ENCODE results near the gene SOS1.
"Not testable (repeated sequence)": the region's sequence is repeated elsewhere in the genome, so short reads cannot be mapped to it uniquely, and the experiment has no call there.

SOS1 gene

DNA sequence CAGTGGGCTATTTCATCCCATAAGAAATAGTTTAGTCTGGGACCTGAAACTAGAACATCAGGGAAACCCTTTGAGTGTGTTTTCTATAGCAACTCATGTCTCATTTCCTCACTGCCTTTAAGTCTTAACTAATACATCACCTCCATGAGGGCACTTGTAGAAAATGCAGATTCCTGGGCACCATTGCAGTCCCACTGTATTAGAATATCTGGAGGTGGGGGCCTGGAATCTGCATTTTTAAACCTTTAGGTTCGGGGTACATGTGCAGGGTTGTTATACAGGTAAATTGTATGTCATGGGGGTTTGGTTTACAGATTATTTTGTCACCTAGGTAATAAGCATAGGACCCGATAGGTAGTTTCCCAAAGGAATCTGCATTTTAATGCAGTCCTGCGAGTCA, 143.8 kb downstream of the SOS1 start:
- DNase-seq (ENCODE audit: low spot score) (no peak), FAIRE-seq (no peak)

DNA sequence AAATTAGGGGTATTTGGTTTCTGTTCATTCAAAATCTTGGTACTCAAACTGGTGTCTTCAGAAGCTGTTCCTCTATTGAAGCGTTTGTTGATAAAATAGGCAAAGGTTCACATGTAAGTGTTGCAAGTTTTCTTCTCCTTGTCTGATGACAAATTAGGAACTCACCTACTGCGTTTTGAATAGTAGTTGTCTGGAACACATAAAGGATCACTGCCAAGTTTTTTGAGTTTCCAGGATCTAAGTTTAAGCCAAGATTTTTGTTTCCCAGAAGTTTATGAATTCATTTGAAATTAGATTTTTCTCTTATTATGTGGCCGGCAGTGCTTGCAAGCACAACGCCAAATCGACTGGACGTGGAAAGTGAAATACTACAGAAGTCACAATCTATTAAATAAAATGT, 145.8 kb downstream of the SOS1 start:
- DNase-seq (ENCODE audit: low spot score): no peak

DNA sequence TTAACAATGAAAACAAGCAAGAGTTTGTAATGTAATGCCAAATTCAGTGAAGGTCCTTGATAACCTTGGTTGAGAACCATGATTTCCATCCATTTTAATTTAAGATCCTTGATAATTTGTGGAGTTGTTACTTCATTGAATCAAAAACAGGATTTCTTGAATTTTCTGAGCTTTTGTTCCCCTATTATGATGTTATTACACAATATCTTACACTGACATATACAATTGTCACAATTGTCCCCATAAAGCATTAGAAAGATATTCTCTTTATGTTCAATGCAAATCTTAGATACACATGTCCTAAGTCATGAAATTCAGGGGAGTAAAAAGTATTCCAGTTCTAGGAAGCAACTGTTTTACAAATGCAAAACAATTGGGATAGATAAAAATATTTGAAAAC, 147.6 kb downstream of the SOS1 start:
- FAIRE-seq (no peak), DNase-seq (ENCODE audit: low spot score) (no peak)

More for the DNA sequence above, 145.8 kb downstream of the SOS1 start:
- no peak for FAIRE-seq

DNA sequence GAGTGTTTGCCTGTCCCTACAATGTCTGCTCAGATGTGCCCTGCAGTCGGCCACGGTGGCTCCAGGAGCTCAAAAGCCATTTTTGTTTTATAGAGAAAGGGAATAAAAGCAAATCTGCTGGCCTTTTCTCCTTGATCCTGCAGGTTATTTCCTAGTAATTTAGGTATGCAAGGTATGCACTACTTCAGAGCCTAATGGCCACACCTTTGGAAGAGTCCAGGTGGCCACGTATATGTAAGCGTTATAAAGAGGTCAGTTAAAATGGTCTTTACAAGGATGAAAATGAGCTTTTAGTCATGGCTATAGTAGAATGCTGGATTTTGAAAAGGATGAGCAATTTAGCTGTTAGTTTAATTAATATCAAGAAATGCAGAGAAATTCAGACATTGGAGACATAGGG, 149.5 kb downstream of the SOS1 start:
- DNase-seq (ENCODE audit: low spot score) (no peak), FAIRE-seq (no peak)

DNA sequence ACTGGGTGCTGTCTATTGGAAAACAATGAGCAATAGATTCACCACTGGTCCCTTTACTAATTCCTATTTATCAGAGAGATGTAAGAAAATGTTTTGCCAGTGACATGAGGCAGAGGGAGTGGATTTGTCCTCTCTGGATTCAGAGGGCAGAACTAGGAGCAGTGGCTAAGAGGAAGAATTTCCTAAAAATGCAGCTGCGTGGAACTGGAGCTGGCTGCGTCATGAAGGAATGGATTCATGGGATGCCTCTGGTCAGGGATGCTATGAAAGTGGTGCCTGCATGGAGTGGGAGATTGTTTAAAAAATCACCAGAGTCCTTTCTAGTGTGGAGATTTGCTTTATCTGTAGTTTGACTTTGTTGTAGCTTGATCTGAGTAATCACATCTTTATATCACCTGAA, 152.8 kb downstream of the SOS1 start:
- FAIRE-seq: no peak
- no peak for DNase-seq (ENCODE audit: low spot score)

DNA sequence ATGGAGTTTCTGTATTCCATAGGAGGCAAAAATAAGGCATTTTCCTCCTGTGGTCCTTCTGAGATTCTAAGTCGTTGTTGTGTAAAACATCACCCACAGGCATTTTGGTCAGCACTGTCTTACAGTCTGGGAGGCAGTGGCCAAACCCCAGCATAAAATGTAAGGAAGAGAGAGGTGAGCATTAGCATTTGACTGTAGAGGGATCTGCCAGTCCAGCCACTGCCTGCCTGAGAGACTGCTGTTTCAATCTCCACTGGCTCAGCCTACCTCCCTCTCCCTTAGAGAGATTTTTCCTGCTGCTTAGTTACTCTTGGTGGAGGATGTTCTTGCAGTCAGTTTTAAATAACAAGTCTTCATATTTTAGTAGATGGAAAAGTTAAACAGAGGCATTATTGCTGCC, 154.2 kb downstream of the SOS1 start:
- no peak for DNase-seq (ENCODE audit: low spot score)
- FAIRE-seq: no peak

DNA sequence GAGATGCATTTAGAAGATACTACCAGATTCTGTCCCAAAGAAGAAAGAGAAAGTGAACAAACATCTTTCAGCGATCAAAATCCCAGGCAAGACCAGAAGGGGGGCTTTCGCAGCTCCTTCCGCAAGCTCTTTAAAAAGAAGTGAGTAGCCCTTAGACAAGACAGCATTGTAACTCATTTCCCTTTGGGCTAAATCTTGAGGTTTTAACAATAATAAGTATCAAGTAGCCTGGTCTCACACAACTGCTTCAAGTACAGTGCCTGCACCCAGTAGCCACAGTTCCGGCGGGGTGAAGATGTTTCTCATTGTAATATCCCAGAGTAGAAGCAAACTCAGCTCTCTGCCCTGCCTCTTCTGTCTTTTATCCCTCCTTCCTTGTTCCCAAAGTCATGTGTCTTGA, 154.8 kb downstream of the SOS1 start:
- no peak for FAIRE-seq
- no peak for DNase-seq (ENCODE audit: low spot score)

DNA sequence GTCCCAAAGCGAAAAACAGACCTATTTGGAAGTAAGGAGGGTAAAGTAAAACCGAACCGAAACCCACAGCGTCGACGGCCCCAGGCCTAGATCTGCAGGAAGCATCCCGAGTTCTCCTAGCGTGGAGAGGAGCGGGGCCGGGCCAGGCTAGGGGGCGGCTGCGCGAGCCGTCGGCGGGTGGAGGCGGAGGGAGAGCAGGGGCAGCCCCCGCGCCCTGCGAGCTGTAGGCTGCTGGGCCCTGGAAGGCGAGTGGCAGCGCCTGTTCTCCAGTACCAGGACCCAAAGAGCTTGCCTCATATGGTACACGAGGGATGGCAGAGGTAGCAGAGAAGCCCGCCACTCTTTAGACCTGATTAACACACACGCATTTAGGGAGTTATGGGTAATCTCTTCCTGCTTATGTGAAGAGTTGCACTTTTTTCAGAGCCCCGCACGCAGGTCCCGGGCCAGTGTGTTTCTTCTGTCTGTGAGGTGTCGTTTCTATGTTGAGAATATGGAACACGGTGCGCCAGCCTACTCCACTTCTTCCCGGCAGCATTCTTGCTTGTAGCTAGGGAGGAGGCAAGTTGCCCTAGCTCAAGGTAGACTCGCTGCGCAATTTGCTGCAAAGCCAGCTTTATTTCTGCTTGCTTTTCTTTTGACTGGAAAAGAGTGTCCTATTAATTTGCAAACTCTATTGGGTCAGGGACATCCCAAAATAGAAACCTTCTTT, 160.1 kb downstream of the SOS1 start:
- no peak for DNase-seq (ENCODE audit: low spot score)
- no peak for FAIRE-seq

DNA sequence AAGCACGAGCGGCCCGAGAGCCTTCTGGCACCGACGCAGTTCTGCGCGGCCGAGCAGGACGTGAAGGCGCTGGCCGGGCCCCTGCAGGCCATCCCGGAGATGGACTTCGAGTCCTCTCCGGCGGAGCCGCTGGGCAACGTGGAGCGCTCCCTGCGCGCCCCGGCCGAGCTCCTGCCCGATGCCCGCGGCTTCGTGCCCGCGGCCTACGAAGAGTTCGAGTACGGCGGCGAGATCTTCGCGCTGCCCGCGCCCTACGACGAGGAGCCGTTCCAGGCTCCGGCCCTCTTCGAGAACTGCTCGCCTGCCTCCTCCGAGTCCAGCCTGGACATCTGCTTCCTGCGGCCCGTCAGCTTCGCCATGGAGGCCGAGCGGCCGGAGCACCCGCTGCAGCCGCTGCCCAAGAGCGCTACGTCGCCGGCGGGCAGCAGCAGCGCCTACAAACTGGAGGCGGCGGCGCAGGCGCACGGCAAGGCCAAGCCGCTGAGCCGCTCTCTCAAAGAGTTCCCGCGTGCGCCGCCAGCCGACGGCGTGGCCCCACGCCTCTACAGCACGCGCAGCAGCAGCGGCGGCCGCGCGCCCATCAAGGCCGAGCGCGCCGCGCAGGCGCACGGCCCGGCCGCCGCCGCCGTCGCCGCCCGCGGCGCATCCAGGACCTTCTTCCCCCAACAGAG, 160.8 kb downstream of the SOS1 start:
- FAIRE-seq (no peak), DNase-seq (ENCODE audit: low spot score) (no peak)

DNA sequence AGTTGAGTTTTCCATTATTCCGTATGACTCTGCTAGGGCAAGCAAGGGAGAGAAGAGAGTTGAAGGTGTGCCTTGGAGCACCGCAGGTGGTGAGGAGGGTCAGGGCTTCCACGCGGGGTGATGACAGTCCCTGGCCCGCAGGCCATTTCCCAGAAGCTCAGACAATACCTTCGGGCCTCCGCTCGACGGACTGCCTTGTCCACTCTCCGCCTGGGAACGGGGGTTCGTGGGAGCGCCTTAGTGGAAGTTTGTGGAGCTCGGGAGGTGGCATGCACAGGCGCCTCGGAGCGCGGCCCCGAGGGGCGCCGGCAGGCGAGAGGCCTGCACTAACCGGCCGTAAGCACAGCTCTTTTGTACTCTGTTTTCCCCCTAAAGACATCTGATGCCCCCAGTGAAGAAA, 161.4 kb downstream of the SOS1 start:
- no peak for FAIRE-seq
- no peak for DNase-seq (ENCODE audit: low spot score)

DNA sequence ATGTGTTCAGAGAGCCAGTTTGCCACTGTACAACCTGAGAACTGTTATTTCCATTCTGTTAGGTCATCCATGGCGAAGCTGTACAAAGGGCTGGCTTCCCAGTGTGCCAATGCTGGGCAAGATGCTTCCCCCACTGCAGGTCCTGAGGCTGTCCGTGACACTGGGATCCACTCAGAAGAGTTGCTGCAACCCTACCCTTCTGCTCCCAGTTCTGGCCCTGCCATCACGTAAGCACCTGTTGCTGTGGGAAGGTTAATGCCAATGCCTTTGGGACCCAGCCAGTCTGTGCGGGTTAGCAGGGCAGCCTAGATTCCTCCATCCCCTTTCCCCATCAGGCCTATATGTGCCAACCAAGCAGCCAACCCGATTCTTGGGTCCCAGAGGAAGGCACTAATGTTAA, 162.9 kb downstream of the SOS1 start:
- FAIRE-seq (no peak), DNase-seq (ENCODE audit: low spot score) (no peak)

DNA sequence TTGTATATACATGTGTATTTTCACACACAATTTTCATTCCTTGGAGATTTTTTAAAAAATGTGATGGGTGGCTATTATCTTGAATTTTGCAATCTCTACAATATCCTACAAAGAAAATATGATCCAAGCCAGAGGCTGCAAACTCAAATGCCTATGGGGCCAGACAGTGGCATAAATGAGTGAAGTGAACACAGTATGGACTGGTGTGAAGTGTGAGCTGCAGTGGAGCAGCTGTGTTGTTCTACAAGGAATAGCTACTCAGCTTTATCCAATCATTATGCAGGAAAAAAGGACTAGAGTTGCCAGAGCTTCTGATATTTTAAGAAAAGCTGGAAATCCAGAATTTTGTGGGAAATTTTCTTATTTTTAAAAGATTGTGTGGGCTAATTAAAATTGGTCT, 169.1 kb downstream of the SOS1 start:
- DNase-seq (ENCODE audit: low spot score) (no peak), FAIRE-seq (no peak)

DNA sequence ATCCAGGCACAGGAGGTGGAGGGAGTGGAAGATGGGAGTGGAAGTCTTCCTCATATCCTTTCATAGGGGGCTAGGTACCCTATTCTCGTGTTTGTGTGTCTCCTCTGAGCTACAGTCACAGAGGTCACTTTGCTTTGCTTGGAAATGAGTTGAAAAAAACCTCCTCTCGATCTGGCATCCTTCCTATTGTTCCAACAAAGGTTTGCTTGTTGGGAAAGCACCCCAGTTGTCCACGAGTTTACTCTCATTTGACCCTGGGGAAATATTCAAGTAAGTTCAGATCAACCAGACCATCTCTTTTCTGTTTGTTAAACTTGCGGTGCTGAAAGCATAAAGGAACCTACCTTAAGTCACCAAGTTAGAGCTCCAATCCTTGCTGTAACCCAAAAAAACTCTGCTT, 171.9 kb downstream of the SOS1 start:
- no peak for FAIRE-seq
- DNase-seq (ENCODE audit: low spot score): no peak

DNA sequence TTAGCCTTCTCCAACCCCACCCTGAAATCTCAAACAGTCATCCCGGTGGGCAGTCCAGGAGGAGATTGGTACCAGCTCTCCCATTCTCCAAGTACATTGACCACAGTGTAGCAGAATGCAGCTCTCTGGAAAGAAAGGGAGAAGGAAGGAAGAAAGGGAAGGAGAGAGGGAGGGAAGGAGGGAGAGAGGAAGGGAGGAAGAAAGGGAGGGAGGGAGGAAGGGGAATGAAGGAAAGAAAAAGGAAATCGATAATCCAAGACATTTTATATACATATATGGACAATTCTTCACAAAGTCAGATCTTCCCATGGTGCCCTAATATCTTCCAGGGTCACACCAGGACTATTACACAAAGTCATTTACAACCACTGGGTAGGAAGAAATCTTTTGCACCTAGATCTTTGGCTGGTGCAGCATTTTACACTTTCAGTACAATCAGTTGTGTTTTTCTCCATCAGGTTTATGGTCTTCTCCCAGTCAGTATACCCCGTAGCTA, 172.4 kb downstream of the SOS1 start:
- FAIRE-seq (no peak), DNase-seq (ENCODE audit: low spot score) (no peak)

DNA sequence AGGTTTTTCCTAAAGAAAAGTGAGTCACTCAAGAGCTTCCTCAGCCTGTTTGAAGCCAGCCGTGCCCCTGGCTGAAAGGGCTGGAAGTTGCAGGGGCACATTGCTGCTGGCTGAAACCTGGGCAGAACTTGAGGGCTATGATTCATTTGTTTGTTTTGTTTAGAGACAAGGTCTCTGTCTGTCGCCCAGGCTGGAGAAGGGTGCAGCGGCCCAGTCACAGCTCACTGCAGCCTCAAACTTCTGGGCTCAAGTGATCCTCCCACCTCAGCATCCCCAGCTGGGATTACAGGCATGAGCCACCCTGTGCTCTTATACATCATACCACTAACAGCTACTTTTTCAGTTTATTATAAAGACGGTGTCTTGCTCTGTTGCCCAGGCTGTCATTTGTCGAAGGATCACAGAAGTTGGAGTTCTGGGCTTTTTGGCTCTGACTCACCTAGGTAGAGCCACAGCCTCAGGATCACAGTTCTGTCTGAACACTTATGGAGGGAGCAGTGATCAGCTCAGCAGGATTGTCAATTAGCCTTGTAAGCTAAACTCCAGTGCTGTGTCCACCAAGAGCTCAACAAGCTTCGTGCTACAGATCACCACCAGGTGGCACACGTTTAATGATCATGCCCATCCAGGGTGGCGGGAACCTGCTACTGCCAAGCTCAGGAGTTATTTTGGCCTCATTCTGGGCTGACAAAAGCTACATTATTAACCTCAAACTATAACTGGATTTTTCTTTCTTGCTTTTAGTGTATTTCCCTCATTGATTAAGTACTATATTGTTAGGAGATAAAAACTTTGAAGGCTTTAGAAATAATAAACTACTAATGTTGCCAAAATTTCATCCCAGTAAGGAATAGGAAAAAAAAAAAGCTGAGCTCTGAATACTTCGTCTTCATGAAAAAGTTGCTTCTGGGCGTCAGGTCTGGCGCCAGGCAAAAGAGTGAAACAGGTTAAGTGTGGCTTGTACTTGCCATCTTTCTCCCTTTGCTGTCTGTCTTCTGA, 173.3 kb downstream of the SOS1 start:
- DNase-seq (ENCODE audit: low spot score) (peak; percentile 50), FAIRE-seq (no peak)

DNA sequence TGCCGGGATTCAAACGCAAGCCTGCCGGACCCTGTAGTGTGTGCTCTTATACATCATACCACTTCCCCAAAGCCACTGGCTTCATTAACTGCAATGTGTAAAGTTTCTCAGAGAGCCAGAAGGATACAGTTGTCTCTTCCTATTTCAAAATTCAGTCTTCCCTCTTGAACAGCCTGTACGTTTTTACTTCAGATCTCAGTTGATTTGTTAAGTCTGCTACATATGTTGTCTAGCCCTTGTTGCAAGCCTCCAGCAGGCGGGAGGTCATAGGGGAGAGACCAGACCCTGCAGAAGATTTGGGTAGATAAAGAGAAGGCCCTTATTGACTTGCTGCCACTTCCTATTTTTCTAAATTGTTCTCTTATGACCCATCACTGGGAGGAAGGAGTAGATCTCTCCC, 174.9 kb downstream of the SOS1 start:
- FAIRE-seq (no peak), DNase-seq (ENCODE audit: low spot score) (no peak)

DNA sequence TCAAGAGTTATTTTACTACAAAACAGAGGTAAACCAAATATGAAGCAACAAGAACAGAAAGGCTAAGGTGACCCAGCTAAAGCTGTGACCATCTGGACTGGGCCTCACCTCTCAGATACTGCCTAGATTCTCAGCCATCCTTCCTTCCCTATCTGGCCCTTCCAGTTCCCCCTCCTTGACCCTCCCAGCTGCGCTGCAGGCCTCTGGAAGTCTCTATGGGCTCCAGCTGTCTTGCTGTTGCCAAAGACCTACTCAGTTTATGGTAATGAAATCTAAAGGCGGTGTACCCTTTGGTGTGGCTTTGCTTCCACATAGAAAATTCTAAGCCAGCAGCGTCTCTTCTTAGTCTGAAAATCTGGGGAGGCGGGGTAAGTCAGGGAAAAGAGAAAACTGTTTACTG, 175.5 kb downstream of the SOS1 start:
- no peak for DNase-seq (ENCODE audit: low spot score)
- no peak for FAIRE-seq

DNA sequence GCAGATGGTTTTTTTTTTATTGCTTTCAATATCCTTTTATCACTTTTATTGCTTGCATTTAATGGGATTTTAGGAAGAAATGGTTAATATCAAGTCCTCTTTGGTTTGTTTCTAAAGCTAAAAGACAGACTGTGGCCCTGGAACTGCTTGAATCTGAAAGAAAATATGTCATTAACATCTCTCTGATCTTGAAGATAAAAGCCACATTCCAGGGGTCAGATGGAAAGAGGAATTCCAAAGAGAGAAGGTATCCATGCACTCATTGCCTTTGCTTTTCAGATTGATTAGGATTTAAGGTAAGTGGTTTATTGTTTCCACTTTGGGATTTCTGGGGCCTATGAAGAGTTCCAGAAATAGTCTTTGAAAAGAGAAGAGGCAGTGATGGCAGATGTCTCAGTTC, 177.1 kb downstream of the SOS1 start:
- no peak for DNase-seq (ENCODE audit: low spot score)
- no peak for FAIRE-seq

DNA sequence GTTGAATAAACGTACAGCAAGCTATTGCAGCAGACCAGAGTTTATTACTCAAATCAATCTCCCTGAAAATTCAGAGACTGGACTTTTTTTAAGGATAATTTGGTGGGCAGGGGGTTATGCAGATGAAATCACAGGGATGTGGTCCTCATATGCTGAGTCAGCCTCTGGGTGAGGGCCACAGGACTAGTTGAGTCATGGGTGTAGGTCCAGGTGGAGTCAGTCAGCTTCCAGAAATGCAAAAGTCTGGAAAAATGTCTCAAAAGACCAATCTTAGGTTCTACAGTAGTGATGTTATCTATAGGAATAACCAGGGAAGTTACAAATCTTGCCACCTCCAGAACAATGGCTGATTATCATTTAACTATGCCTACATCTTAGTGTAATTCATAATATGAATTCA, 180.1 kb downstream of the SOS1 start:
- no peak for FAIRE-seq
- no peak for DNase-seq (ENCODE audit: low spot score)

DNA sequence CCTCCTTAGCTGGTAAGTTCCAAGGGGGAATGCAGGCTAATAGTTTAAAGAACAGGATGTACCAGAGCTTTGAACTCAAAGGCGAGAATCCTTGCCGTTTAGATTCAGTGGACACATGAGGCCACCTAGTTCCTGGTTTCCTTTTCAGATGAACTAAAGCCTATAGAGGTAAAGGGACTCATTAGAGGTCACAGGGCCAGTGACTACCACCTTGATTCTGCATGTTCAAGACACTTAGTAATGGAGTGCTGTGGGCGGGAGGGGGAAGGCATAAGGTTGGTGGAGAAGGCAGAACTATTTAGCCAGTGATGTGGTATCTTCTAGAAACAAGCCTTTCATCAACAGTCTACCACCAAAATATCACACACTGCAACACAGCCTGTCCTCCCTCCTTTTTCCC, 183.3 kb downstream of the SOS1 start:
- no peak for FAIRE-seq
- no peak for DNase-seq (ENCODE audit: low spot score)

DNA sequence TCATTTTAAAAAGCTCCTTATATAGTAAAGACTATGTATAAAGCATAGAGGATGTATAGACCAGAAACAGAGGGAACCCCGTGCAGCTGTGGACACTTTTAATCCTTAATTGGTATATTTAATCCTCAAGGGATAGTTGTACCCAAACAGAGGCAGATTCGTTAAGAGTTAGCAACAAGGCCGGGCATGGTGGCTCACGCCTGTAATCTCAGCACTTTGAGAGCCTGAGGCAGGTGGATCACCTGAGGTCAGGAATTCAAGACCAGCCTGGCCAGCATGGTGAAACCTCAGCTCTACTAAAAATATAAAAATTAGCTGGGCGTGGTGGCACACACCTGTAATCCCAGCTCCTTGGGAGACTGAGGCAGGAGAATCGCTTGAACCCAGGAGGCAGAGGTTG, 184.3 kb downstream of the SOS1 start:
- FAIRE-seq; DNase-seq (ENCODE audit: low spot score): not testable (repeated sequence)

DNA sequence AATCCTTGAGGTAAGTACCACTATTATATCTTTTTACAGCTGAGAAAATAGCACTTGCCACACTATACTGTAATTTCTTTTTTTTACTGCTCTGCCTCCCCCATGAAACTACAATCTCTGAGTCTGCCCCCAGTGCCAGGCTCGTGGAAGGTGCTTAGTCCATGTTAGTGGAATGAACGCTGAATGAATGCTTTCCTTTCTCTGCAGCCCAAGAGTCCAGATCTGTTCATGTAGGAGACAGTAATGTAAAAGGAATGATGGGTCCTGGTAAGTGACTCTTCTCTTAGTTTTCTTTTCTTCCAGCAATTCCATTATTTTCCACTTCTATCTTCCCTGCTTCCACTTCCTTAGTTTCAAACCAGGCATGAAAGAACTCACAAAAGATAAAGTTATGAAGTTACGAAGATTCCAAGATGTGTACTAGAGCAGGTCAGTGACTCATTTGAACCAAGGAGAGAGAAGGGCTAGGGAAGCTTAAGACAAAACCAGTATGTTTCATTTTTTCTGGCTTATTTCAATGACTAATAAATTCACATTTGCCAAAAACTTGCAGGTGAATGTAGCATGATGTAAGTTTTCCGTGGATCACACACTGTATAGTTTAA, 185.2 kb downstream of the SOS1 start:
- FAIRE-seq (no peak), DNase-seq (ENCODE audit: low spot score) (no peak)
